ENCODE results near the gene CDK19. TPM values are rescaled to one million over a fixed set of nuclear protein-coding genes. Genes with fewer than 3 reads are reported as not detected.
"Not testable (repeated sequence)": the region's sequence is repeated elsewhere in the genome, so short reads cannot be mapped to it uniquely, and the experiment has no call there.

The CDK19 gene
- 10.2 and 10.5 TPM in 2 replicates for total RNA-seq (2014; rRNA removed; shearing (Covaris generic))

GRCh38 chr6:110815411-110816409 lies at the start of gene CDK19:
Gene CDK19, minus strand, starts transcription at chr6:110815469. Its CDS starts 333 bp downstream, at chr6:110815136.
- DNase-seq (ENCODE audit: low spot score) = peak; percentile 95

DNA sequence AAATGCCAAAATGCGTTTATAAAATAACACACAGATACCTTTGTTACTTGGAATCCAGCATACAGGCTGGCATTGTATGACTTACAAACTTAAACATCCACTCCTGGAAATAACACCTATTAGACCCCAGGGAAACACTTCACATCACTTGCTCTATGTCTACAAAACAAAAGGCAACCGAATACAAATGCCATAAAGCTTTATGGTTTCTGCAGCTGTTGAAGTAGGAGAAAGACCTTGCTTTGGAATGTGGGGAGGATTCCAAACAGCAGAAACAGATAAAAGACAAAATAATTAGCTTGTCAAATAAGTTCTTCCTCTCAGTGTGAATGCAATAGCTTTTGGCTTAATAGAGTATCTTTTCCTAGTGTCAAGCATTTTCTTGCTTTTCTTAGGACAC lies 49.6 kb upstream of the CDK19 start:
- DNase-seq (ENCODE audit: low spot score) = no peak

DNA sequence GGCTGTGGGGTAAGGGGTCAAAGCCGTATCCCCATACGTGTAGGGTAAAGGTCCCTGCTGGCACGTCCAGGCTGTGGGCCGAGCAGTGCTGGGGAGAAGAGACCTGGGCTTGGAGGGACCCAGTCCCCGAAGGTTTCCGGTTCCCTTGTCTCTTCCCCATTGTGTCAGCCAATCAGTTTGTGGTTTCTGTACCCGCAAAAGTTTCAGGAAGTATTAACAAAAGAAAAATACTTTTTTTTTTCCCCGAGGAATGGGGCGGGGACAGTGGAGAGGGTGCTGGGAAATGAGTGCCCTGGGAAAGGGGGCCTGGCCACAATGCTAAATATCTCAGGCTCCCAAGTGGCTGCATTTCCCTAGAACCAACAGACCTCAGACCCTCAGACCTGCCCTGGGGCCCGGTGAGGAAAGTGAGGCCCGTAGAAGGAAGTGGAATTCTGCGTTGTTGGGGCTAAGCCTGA lies 44.1 kb upstream of the CDK19 start:
- DNase-seq (ENCODE audit: low spot score) = no peak

- no peak for DNase-seq (ENCODE audit: low spot score)
Measured at GRCh38 chr6:110858562-110859214, 43.4 kb upstream of the CDK19 start.

GRCh38 chr6:110858016-110858415 lies 42.7 kb upstream of the CDK19 start:
- no peak for DNase-seq (ENCODE audit: low spot score)

- DNase-seq (ENCODE audit: low spot score) = no peak
Measured at GRCh38 chr6:110856296-110856695, 41.0 kb upstream of the CDK19 start.

GRCh38 chr6:110853754-110854477 lies 38.6 kb upstream of the CDK19 start:
- DNase-seq (ENCODE audit: low spot score) = no peak

DNA sequence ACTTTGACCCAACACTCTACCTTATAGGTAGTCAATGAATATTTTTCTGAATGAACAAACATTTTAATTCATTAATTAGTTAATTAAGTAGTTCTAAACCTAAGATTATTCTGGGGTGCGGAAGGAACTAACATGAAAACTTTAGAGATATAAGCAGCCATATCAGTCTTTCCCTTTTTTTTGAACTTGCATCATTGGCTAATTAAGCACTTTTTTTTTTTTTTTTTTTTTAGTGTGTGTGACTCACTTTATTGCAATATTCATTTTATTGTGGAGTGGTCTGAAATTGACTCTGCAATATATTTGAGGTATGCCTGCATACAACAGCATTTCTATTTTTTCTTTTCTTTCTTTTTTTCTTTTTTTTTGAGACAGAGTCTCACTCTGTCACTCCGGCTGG lies 37.5 kb upstream of the CDK19 start:
- no peak for DNase-seq (ENCODE audit: low spot score)

- no peak for DNase-seq (ENCODE audit: low spot score)
Measured at GRCh38 chr6:110849781-110850180, 34.5 kb upstream of the CDK19 start.

GRCh38 chr6:110841266-110841665 lies 26.0 kb upstream of the CDK19 start:
- DNase-seq (ENCODE audit: low spot score) = no peak

- not testable (repeated sequence) for DNase-seq (ENCODE audit: low spot score)
Measured at GRCh38 chr6:110835751-110836150, 20.5 kb upstream of the CDK19 start.

- DNase-seq (ENCODE audit: low spot score) = no peak
Measured at GRCh38 chr6:110833831-110834230, 18.6 kb upstream of the CDK19 start.

DNA sequence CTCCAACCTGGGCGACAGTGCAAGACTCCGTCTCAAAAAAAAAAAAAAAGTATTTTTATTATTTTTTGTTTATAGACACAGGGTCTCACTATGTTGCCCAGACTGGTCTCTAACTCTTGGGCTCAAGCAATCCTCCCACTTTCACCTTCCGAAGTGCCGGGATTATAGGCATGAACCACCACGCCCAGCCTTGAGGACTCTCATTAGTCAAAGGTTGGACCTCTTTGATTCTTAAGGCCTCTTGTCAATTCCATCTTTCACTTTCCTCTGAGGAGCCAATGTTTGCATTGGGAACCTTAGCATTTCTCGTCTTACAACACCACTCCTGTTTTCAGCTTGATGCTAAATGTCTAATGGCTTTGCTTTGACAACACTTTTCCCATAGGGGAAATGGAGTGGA lies 16.1 kb upstream of the CDK19 start:
- no peak for DNase-seq (ENCODE audit: low spot score)

DNA sequence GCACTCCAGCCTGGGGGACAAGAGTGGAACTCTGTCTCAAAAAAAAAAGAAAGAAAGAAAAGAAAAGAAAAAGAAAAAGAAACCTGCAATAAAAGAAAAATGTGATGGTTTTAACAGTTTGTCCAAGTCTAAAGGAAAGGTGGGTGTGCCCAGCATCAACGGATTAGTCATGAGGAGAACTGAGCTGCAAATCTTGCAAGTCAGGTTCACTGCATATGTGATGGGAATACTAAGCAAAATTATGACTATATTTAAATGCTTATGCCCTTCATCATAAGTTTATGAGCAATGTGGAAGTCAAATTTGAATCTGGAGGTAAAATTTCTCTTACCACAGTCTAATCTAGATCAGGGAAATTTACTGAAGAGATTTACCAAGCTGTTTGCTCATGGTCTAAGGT lies 13.1 kb upstream of the CDK19 start:
- peak; percentile 23 for DNase-seq (ENCODE audit: low spot score)

DNA sequence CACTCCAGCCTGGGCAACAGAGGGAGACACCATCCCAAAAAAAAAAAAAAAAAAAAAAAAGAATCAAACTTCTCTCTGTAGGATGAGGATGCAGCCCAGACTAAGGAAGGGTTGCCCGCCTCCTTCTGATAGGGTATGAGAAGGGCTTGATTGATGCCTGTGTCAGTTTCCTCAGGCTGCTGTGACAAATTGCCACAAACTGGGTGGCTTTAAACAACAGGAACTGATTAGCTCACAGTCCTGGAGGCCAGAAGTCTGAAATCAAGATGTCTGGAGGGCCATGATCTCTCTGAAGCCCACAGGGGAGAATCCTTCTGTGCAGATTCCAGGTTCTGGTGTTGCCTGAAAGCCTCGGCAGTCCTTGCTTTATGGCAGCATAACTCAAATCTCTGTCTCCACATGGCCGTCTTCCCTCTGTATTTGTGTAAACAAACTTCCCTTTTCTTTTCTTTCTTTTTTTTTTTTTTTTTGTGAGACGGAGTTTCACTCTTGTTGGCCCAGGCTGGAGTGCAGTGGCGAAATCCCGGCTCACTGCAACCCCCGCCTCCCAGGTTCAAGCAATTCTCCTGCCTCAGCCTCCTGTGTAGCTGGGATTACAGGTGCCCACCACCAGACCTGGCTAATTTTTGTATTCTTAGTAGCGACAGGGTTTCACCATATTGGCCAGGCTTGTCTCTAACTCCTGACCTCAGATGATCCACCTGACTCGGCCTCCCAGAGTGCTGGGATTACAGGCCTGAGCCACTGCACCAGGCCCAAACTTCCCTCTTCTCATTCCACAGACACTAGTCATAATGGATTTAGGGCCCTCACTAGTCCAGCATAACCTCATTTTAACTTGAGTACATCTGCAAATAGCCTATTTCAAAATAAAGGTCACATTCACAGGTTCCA lies 11.2 kb upstream of the CDK19 start:
- DNase-seq (ENCODE audit: low spot score) = no peak

GRCh38 chr6:110823146-110823545 lies 7.9 kb upstream of the CDK19 start:
- no peak for DNase-seq (ENCODE audit: low spot score)

GRCh38 chr6:110822249-110822648 lies 7.0 kb upstream of the CDK19 start:
- DNase-seq (ENCODE audit: low spot score) = no peak

DNA sequence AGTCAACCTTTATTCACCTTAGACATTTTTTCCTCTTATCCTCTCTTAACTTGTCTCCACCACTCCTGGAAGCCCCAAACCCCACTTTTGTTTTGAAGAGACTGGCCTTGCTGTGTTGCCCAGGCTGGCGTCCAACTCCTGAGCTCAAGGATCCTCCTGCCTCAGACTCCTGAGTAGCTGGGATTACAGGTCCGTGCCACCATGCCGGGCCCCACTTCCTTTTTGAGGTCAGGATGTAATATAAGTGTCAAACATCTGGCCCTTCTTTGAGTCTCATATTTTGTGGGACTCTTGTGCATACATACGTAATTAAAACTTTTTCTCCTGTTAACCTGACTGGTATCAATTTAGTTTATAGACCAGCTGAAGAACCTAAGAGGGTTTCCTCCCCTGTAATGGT lies 1.4 kb upstream of the CDK19 start:
- no peak for DNase-seq (ENCODE audit: low spot score)

- no peak for DNase-seq (ENCODE audit: low spot score)
Measured at GRCh38 chr6:110815015-110815410, 256 bp downstream of the CDK19 start.

- DNase-seq (ENCODE audit: low spot score) = peak; percentile 18
Measured at GRCh38 chr6:110814102-110815014, 911 bp downstream of the CDK19 start.
